Placental pericyte (primary cell): Measurements from ENCODE around the gene FAM219A. TPM values are rescaled to one million over a fixed set of nuclear protein-coding genes. Genes with fewer than 3 reads are reported as not detected.

Experiments
- small RNA-seq: library from RNA; depleted of rRNA; stranded (forward); fragments of <200 nt; gene quantifications from one replicate; pipeline ENCODE3, GENCODE V24; 2012; ENCODE audit warnings: low replicate concordance
- total RNA-seq: library from RNA; depleted of rRNA; stranded (reverse); fragments of >200 nt; gene quantifications from 2 replicates; pipeline ENCODE4 v1.2.3, GENCODE V29; 2012

FAM219A gene
- total RNA-seq, result 10.9 and 20.9 TPM in 2 replicates

GRCh38 chr9:34458013-34458958 is at the start of gene FAM219A, which contains the start of gene DNAI1:
FAM219A (minus strand) TSS chr9:34458570; CDS start chr9:34458263, 307 bp downstream.
DNAI1 (plus strand) TSS chr9:34458805; CDS start chr9:34459006, 201 bp downstream.

GRCh38 chr9:34376596-34377403 is 81.6 kb downstream of the FAM219A start, which contains the start of gene MYORG:
MYORG (minus strand) TSS chr9:34376898; CDS start chr9:34372943, 3,955 bp downstream.

Small RNA genes within 50 kb of the gene (small RNA-seq; reads per million reads assigned to genes)
- gene RF00019, result not detected
- not detected for gene RN7SKP24

Other genes with a start within 250 kb of the FAM219A start
- 0.66 and 9.9 TPM in 2 replicates for gene KIF24, start 129.3 kb downstream of the FAM219A start, total RNA-seq
- gene NUDT2, start 129.0 kb downstream of the FAM219A start, total RNA-seq, result 27.8 and 31.1 TPM in 2 replicates
- 0.22 and 1.4 TPM in 2 replicates for gene MYORG, start 81.7 kb downstream of the FAM219A start, total RNA-seq
- not detected in 2 replicates for gene DNAI1, start 235 bp upstream of the FAM219A start, total RNA-seq
- gene ENHO, start 64.4 kb upstream of the FAM219A start, total RNA-seq, result 0.14 TPM in 1 of 2 replicates, not detected in the other
- gene CNTFR, start 131.2 kb upstream of the FAM219A start, total RNA-seq, result not detected in 2 replicates
- 10.0 and 17.3 TPM in 2 replicates for gene RPP25L, start 153.5 kb upstream of the FAM219A start, total RNA-seq
- gene DCTN3, start 161.9 kb upstream of the FAM219A start, total RNA-seq, result 68.3 and 81.2 TPM in 2 replicates
- gene ARID3C, start 170.5 kb upstream of the FAM219A start, total RNA-seq, result 0.22 TPM in 1 of 2 replicates, not detected in the other
- 70.0 and 112 TPM in 2 replicates for gene SIGMAR1, start 179.2 kb upstream of the FAM219A start, total RNA-seq
- gene GALT, start 188.1 kb upstream of the FAM219A start, total RNA-seq, result 29.3 and 35.9 TPM in 2 replicates
- gene IL11RA, start 193.6 kb upstream of the FAM219A start, total RNA-seq, result 5.9 and 10.2 TPM in 2 replicates
- not detected in 2 replicates for gene CCL27, start 204.1 kb upstream of the FAM219A start, total RNA-seq
- gene CCL19, start 232.7 kb upstream of the FAM219A start, total RNA-seq, result not detected in 2 replicates